Testis (tissue), 3 donors: ENCODE measurements around the gene CHST13. TPM values are rescaled to one million over a fixed set of nuclear protein-coding genes. Genes with fewer than 3 reads are reported as not detected.

Source experiments
- DNase-seq: peaks from one replicate; pipeline ENCODE4 v3.0.0-alpha.2; 2019
- H3K27ac ChIP-seq, 2 donors: fragments of 200-600 bp; sonication (generic); one replicate each; pipeline ENCODE4 v1.5.1; 2019
- H3K27me3 ChIP-seq: fragments of 200-600 bp; sonication (generic); one replicate; pipeline ENCODE4 v1.5.1; 2019
- H3K36me3 ChIP-seq: fragments of 200-600 bp; sonication (generic); one replicate; pipeline ENCODE4 v1.5.1; 2017; ENCODE audit warnings: low read depth; ENCODE audit errors: missing control alignments
- H3K4me1 ChIP-seq: fragments of 200-600 bp; sonication (generic); one replicate; pipeline ENCODE4 v1.5.1; 2019
- H3K4me3 ChIP-seq, 2 donors: fragments of 200-600 bp; sonication (generic); one replicate each; pipeline ENCODE4 v1.5.1; 2017 to 2019
- H3K9me3 ChIP-seq: fragments of 200-600 bp; sonication (generic); one replicate; pipeline ENCODE4 v1.5.1; 2017
- POLR2A ChIP-seq: fragments of 450-650 bp; IDR thresholded peaks from one replicate; pipeline ENCODE4 v1.6.1; 2017; ENCODE audit warnings: antibody characterized with exemption, mild to moderate bottlenecking, moderate library complexity
- WGBS, 2 donors: methylation state at CpG; one replicate each; pipeline ENCODE4 v1.1.5; 2018; 5-methylcytosine and 5-hydroxymethylcytosine counted together
- intact Hi-C: fragments of 100-400 bp; cut with DNase I; formaldehyde crosslinking; loops from one replicate; pipeline ENCODE4 v1.15.1; 2023; ENCODE audit warnings: low total_unique reads
- polyA plus RNA-seq: library from polyadenylated mRNA; stranded (reverse); fragments of 350-450 nt; fragmentation: Illumina TruSeq; extraction: RNeasy Lipid Tissue Mini Kit (QIAGEN cat#74804); gene quantifications from one replicate; pipeline ENCODE4 v1.2.3, GENCODE V29; 2014; ENCODE audit warnings: low read depth, low replicate concordance; ENCODE audit not compliant: insufficient read depth
- total RNA-seq, 2 donors: library from RNA; depleted of rRNA; stranded (reverse); fragments of >200 nt; gene quantifications; one replicate each; pipeline ENCODE4 v1.2.3, GENCODE V29; 2016
- TF ChIP-seq, protein P1 (sequence below), 3 experiments: fragments of 450-650 bp in 2 of 3; fragments of 200-600 bp in 1 of 3; sonication (generic) in 1 of 3; IDR thresholded peaks; one replicate each; pipeline ENCODE4 v1.5.1; 2016 to 2019; ENCODE audit warnings: antibody characterized with exemption in 3 of 3, mild to moderate bottlenecking in 2 of 3, moderate library complexity in 1 of 3

The CHST13 gene
- total and polyA plus RNA-seq, 3 donors from 2014 or later = 13.3 to 21.7 (median 21.4) TPM

DNA sequence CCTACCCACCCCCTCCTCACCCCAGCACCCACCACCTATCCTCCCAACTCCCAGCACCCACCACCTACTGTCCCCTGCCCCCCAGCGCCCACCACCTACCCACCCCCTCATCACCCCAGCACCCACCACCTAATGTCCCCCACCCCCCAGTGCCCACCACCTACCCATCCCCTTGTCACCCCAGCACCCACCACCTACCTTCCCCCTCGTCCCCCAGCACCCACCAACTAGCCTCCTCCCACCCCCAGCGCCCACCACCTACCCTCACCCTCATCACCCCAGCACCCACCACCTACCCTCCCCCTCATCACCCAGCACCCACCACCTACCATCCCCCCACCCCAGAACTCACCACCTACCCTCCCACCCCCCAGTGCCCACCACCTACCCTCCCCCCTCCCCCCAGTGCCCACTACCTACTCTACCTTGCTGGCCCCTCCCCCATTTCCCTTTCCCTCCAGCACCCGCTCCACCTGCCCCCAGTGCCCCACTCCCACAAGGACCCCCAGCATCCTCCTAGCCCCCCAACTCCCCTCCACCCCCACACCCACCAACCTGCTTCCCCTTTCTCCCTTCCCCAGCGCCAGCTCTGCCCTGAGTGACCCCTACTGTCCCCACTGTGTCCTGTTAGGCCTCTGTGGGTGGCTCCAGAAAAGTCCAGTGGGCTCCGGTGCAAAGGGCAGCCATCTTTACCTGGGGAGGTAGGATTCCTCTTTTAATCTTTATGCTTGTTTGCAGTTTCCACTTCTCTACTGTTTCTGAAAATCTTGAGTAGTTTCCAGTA lies 7.6 kb upstream of the CHST13 start:
- no peak for DNase-seq
- H3K9me3 ChIP-seq = no peaks in the 10 kb centered on the region
- 94 to 99% methylated on average over 5 of the region's 6 CpGs for WGBS, 2 donors
- TF ChIP-seq, protein P1, sequence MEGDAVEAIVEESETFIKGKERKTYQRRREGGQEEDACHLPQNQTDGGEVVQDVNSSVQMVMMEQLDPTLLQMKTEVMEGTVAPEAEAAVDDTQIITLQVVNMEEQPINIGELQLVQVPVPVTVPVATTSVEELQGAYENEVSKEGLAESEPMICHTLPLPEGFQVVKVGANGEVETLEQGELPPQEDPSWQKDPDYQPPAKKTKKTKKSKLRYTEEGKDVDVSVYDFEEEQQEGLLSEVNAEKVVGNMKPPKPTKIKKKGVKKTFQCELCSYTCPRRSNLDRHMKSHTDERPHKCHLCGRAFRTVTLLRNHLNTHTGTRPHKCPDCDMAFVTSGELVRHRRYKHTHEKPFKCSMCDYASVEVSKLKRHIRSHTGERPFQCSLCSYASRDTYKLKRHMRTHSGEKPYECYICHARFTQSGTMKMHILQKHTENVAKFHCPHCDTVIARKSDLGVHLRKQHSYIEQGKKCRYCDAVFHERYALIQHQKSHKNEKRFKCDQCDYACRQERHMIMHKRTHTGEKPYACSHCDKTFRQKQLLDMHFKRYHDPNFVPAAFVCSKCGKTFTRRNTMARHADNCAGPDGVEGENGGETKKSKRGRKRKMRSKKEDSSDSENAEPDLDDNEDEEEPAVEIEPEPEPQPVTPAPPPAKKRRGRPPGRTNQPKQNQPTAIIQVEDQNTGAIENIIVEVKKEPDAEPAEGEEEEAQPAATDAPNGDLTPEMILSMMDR (IDR thresholded peaks at IDR 0.05) = no peak
- TF ChIP-seq POLR2A = no peak
- peaks cover 3% of the 10 kb centered on the region for H3K4me1 ChIP-seq
- no peaks in the 10 kb centered on the region for H3K27me3 ChIP-seq
- H3K4me3 ChIP-seq = no peak overlapping the region
- no peaks in the 10 kb centered on the region for H3K36me3 ChIP-seq
- H3K27ac ChIP-seq = no peak overlapping the region
- intact Hi-C loops = no loop called here

DNA sequence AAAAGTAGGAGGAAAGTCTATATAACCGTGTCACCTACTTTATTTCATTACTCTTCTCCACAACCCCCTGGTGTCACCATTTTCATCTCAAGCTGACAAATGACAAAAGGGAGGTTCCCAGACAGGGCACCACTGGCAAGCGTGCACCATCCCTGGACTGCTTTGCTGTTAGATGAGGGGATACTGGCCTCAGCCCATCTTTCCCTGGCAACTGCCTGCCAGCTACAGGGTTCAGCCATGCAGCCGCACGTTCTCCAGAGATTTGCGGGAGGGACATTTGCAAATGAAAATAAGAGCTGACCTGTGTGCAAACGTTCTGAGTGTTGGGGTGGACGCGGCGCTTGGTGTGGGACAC lies 7.0 kb upstream of the CHST13 start:
- Histone ChIP-seq H3K4me1 (peaks cover 3% of the 10 kb centered on the region), H3K27me3 (no peaks in the 10 kb centered on the region), H3K27ac (no peak overlapping the region), H3K4me3 (no peak overlapping the region), H3K9me3 (no peaks in the 10 kb centered on the region), H3K36me3 (no peaks in the 10 kb centered on the region)
- 86 to 90% methylated on average over 9 of the region's 9 CpGs for WGBS, 2 donors
- TF ChIP-seq POLR2A = no peak
- TF ChIP-seq, protein P1 (IDR thresholded peaks at IDR 0.05) = no peak
- DNase-seq = no peak
- intact Hi-C loops = no loop called here

DNA sequence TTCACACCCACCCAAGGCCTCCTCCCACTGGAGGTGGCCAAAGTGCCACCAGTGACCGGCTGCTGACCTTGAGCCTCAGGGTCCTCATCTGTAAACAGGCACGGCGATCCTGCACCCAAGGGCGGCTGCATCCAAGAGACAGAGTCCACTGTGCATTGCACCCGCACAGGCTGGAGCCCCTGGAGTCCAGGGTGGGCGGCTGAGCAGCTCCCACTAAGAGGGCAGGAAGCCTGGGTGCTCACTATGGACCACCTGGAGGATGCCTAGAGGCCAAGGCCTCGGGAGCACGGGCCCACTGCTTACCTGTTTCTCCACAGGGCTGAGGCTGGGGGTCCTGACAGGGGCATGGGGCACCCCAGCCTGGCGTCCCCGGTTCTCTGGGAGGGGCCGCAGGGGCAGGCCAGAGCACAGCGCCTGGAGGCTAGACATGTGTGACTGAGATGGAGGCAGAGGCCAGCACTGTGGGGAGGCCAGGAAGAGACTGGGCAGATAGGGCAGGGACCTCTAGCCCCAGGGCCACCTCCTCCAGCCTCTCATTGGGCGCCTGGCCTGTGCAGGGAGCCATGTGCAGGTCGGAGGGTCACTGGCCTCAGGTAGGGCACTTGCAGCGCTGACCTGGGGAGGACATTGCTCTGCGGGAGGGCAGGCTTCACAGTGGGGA lies 6.5 kb upstream of the CHST13 start, which contains the start of gene UROC1:
TSS of gene UROC1 (minus strand) at position 483 of the 661 bp plus-strand sequence. CDS start at position 429, 54 bp downstream.
- no peak for DNase-seq
- Histone ChIP-seq H3K27me3 (no peaks in the 10 kb centered on the region), H3K9me3 (no peaks in the 10 kb centered on the region), H3K4me1 (no peaks in the 10 kb centered on the region), H3K4me3 (no peak within 1 kb of the TSS), H3K36me3 (no peaks in the 10 kb centered on the region), H3K27ac (no peak within 1 kb of the TSS)
- intact Hi-C loops = no loop called here
- WGBS, 2 donors = 83 to 90% methylated on average over 4 to 16 of the region's 16 CpGs
- TF ChIP-seq, protein P1 (IDR thresholded peaks at IDR 0.05) = no peak
- no peak for TF ChIP-seq POLR2A

DNA sequence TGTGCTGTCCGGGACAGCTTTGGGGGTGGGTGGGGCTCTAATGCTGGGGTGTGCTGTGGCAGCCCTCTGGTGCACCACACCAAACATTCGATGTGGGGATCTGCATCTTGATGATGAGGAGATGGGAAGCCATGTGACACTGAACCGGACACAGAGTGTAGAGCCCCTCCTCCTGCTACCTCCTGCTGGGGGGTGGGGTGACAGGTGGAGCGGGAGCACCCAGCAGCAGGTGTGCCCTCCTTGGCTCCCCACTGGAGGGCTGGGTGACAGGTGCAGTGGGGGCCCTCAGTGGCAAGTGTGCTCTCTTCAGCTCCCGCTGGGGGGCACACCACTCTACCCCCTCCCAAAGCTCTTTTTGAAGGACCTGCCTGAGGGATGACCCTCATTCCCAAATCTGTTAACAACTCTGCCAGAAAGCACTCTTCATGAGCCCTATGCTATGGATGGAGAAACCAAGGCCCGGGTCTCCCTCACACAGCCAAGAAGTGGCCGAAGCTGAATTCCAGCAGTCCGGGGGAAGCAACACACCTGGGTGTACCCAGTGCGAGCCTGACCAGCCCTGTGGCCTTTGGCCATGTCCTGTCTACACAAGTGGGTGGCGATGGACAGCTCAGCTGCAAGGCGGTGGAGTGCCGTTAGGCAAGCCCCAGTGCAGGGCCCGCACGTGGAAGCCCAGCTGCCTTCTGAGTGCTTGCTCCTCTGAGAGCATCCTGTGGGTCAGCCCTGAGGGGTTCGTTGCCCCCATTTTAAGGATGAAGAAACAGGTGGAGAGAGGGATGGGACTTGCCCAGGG lies 5.8 kb upstream of the CHST13 start:
- no peak for TF ChIP-seq POLR2A
- TF ChIP-seq, protein P1 (IDR thresholded peaks at IDR 0.05) = no peak
- H3K4me1 ChIP-seq = no peaks in the 10 kb centered on the region
- no peaks in the 10 kb centered on the region for H3K27me3 ChIP-seq
- intact Hi-C loops = no loop called here
- H3K4me3 ChIP-seq = no peak overlapping the region
- no peak for DNase-seq
- H3K27ac ChIP-seq = no peak overlapping the region
- H3K9me3 ChIP-seq = no peaks in the 10 kb centered on the region
- 89 to 95% methylated on average over 10 to 15 of the region's 15 CpGs for WGBS, 2 donors
- H3K36me3 ChIP-seq = no peaks in the 10 kb centered on the region
